ENCODE results near the gene TRIM56. TPM values are rescaled to one million over a fixed set of nuclear protein-coding genes. Genes with fewer than 3 reads are reported as not detected.
A peak's percentile ranks its signal among the peaks of the same experiment; 100 is the strongest.

Gene TRIM56
- total RNA-seq, 3 donors from 2014 or later: 47.9 to 55.3 (median 53.9) TPM

DNA sequence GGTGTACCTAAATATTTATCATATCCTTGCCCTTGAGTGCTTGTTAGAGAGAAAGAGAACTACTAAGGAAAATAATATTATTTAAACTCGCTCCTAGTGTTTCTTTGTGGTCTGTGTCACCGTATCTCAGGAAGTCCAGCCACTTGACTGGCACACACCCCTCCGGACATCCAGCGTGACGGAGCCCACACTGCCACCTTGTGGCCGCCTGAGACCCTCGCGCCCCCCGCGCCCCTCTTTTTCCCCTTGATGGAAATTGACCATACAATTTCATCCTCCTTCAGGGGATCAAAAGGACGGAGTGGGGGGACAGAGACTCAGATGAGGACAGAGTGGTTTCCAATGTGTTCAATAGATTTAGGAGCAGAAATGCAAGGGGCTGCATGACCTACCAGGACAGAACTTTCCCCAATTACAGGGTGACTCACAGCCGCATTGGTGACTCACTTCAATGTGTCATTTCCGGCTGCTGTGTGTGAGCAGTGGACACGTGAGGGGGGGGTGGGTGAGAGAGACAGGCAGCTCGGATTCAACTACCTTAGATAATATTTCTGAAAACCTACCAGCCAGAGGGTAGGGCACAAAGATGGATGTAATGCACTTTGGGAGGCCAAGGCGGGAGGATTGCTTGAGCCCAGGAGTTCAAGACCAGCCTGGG is 53.1 kb downstream of the TRIM56 start:
- intact Hi-C loops (cut with DNase I, micrococcal nuclease): no loop called here
- peak; percentile 59 to 80 (median 75) for DNase-seq
- peak; percentile 50 for TF ChIP-seq CTCF (IDR thresholded peaks at IDR 0.05)
- H3K4me3 ChIP-seq: no peak overlapping the region
- no peaks in the 10 kb centered on the region for H3K36me3 ChIP-seq (ENCODE audit: low read depth)
- peak; percentile 96 for ATAC-seq
- no peaks in the 10 kb centered on the region for H3K9me3 ChIP-seq
- no peaks in the 10 kb centered on the region for H3K4me1 ChIP-seq (ENCODE audit: low read depth)

GRCh38 chr7:101140339-101140699 is 55.0 kb downstream of the TRIM56 start:
- no peaks in the 10 kb centered on the region for H3K9me3 ChIP-seq
- no peaks in the 10 kb centered on the region for H3K36me3 ChIP-seq (ENCODE audit: low read depth)
- no peak for ATAC-seq
- no peak overlapping the region for H3K4me3 ChIP-seq
- no peak for TF ChIP-seq CTCF (IDR thresholded peaks at IDR 0.05)
- DNase-seq: no peak
- peaks cover 6% of the 10 kb centered on the region for H3K4me1 ChIP-seq (ENCODE audit: low read depth)
- intact Hi-C loops (cut with DNase I, micrococcal nuclease): no loop called here

DNA sequence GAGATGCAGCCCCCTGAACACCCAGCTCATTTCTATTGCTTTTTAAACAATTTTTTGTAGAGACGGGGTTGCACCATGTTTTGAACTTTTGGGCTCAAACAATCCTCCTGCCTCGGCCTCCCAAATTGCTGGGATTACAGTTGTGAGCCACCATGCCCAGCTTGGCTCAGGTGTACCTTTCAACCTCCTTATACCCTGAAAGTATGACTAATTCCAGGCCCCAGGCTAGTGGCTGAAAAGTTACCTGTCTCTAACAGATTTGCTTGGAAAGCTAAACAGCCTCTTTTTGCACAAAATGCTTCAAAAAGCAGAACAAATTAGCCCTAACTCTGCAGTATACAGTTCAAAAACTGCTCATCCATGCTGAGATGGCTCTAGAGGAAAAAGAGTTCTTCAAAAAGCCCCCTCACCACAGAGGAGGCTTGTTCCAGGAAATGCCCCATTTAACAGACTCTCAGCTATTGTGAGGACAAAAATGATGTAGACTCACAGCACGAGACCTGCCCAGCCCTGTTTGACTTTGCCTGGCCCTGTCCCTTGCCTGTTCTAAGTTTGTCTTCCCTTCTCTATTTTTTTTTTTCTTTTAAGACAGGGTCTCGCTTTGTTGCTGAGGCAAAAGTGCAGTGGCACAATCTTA is 55.6 kb downstream of the TRIM56 start:
- DNase-seq (no peak), ATAC-seq (no peak)
- H3K4me3 ChIP-seq: no peak overlapping the region
- no peaks in the 10 kb centered on the region for H3K9me3 ChIP-seq
- TF ChIP-seq CTCF (IDR thresholded peaks at IDR 0.05): no peak
- intact Hi-C loops (cut with DNase I, micrococcal nuclease): no loop called here
- H3K36me3 ChIP-seq (ENCODE audit: low read depth): no peaks in the 10 kb centered on the region
- peaks cover 6% of the 10 kb centered on the region for H3K4me1 ChIP-seq (ENCODE audit: low read depth)

Other genes starting within 250 kb of the TRIM56 start
- gene SLC12A9, start 232.8 kb upstream of the TRIM56 start, total RNA-seq: 10 to 100 TPM; 27.9 to 34.0 (median 33.5) TPM
- 10 to 100 TPM; 27.8 to 42.7 (median 30.0) TPM for gene TRIP6, start 218.1 kb upstream of the TRIM56 start, total RNA-seq
- 100 to 1,000 TPM; 112 to 129 (median 120) TPM for gene SRRT, start 210.4 kb upstream of the TRIM56 start, total RNA-seq
- gene UFSP1, start 195.8 kb upstream of the TRIM56 start, total RNA-seq: 1 to 10 TPM; 2.1 to 3.4 (median 3.0) TPM
- 10 to 100 TPM; 16.2 to 41.4 (median 20.9) TPM for gene ACHE, start 189.6 kb upstream of the TRIM56 start, total RNA-seq
- 100 to 1,000 TPM in 2 of 3 donors, 10 to 100 TPM in 1; 57.6 to 184 (median 105) TPM for gene MUC3A, start 135.9 kb upstream of the TRIM56 start, total RNA-seq
- gene MUC12, start 115.9 kb upstream of the TRIM56 start, total RNA-seq: 100 to 1,000 TPM; 357 to 848 (median 814) TPM
- 10 to 100 TPM; 12.4 to 28.4 (median 22.2) TPM for gene MUC17, start 65.4 kb upstream of the TRIM56 start, total RNA-seq
- gene SERPINE1, start 41.6 kb downstream of the TRIM56 start, total RNA-seq: 1 to 10 TPM in 2 of 3 donors, under 1 TPM in 1; 0.55 to 2.9 (median 1.6) TPM
- 10 to 100 TPM; 32.3 to 83.6 (median 63.9) TPM for gene AP1S1, start 69.0 kb downstream of the TRIM56 start, total RNA-seq
- under 1 TPM; 0.38 to 0.84 (median 0.46) TPM for gene VGF, start 80.1 kb downstream of the TRIM56 start, total RNA-seq
- gene NAT16, start 94.8 kb downstream of the TRIM56 start, total RNA-seq: not detected
- 10 to 100 TPM; 27.9 to 66.2 (median 58.3) TPM for gene MOGAT3, start 115.6 kb downstream of the TRIM56 start, total RNA-seq
- 10 to 100 TPM; 72.9 to 91.8 (median 87.2) TPM for gene PLOD3, start 132.1 kb downstream of the TRIM56 start, total RNA-seq
- 10 to 100 TPM; 58.7 to 97.0 (median 79.0) TPM for gene ZNHIT1, start 132.7 kb downstream of the TRIM56 start, total RNA-seq
- gene CLDN15, start 152.3 kb downstream of the TRIM56 start, total RNA-seq: 10 to 100 TPM; 14.6 to 23.7 (median 15.9) TPM
- 100 to 1,000 TPM; 131 to 168 (median 134) TPM for gene FIS1, start 159.6 kb downstream of the TRIM56 start, total RNA-seq
- 10 to 100 TPM in 1 of 3 donors, 1 to 10 TPM in 2; 5.0 to 23.5 (median 5.5) TPM for gene IFT22, start 236.3 kb downstream of the TRIM56 start, total RNA-seq

Data from mucosa of descending colon (tissue), 3 donors.